Coronary artery (tissue), 2 donors: ENCODE data around the gene NTM.

Experiments used
- DNase-seq: peaks from one replicate; pipeline ENCODE4 v3.0.0-alpha.2; 2017; ENCODE audit warnings: low spot score
- H3K27ac ChIP-seq, 2 donors: fragments of 200-600 bp; sonication (generic); one replicate each; pipeline ENCODE4 v1.5.1; 2016 to 2019
- H3K4me3 ChIP-seq: fragments of 200-600 bp; sonication (generic); 2 replicates; pipeline ENCODE4 v1.5.1; 2016; ENCODE audit warnings: mild to moderate bottlenecking, moderate library complexity
- CTCF ChIP-seq: fragments of 200-600 bp; sonication (generic); IDR thresholded peaks from one replicate; pipeline ENCODE4 v1.5.1; 2019; ENCODE audit warnings: antibody characterized with exemption

Gene NTM

GRCh38 chr11:131841028-131841427 is 470.6 kb downstream of the NTM start:
- Histone ChIP-seq H3K27ac (no peak overlapping the region), H3K4me3 (no peak overlapping the region)
- TF ChIP-seq CTCF = no peak
- no peak for DNase-seq

- TF ChIP-seq CTCF = no peak
- H3K27ac ChIP-seq = no peak overlapping the region
- no peak for DNase-seq
- no peak overlapping the region for H3K4me3 ChIP-seq
Measured at GRCh38 chr11:131841925-131842635, 471.7 kb downstream of the NTM start.

GRCh38 chr11:131845255-131845654 is 474.8 kb downstream of the NTM start:
- no peak for TF ChIP-seq CTCF
- no peak overlapping the region for H3K27ac ChIP-seq
- no peak for DNase-seq
- no peak overlapping the region for H3K4me3 ChIP-seq

GRCh38 chr11:131849485-131849884 is 479.1 kb downstream of the NTM start:
- no peak for TF ChIP-seq CTCF
- H3K4me3 ChIP-seq = no peak overlapping the region
- DNase-seq = no peak
- no peak overlapping the region for H3K27ac ChIP-seq

GRCh38 chr11:131850507-131850906 is 480.1 kb downstream of the NTM start:
- Histone ChIP-seq H3K27ac (no peak overlapping the region), H3K4me3 (no peak overlapping the region)
- DNase-seq = no peak
- TF ChIP-seq CTCF = no peak

GRCh38 chr11:131851964-131852755 is 481.7 kb downstream of the NTM start:
- Histone ChIP-seq H3K27ac (no peak overlapping the region), H3K4me3 (no peak overlapping the region)
- TF ChIP-seq CTCF = no peak
- no peak for DNase-seq

GRCh38 chr11:131852757-131853156 is 482.3 kb downstream of the NTM start:
- H3K4me3 ChIP-seq = no peak overlapping the region
- no peak for TF ChIP-seq CTCF
- H3K27ac ChIP-seq = no peak overlapping the region
- no peak for DNase-seq
